GM12878 (cell line): ENCODE results near the gene CD163.

ENCODE experiments used
- CBFB ChIP-seq: IDR thresholded peaks from 2 replicates; pipeline ENCODE4 v1.6.1; 2016; ENCODE audit warnings: antibody characterized with exemption, low read depth
- JUNB ChIP-seq: IDR thresholded peaks from 2 replicates; pipeline ENCODE4 v1.6.1; 2016; ENCODE audit warnings: antibody characterized with exemption, mild to moderate bottlenecking
- RFX5 ChIP-seq: IDR thresholded peaks from 2 replicates; pipeline ENCODE4 v1.6.1; 2011; ENCODE audit warnings: low read depth, low read length, improper control_type of control experiment
- SMC3 ChIP-seq: IDR thresholded peaks from 2 replicates; pipeline ENCODE4 v1.6.1; 2011; ENCODE audit warnings: low read length, improper control_type of control experiment, borderline replicate concordance
- TF ChIP-seq, protein P1 (sequence below): IDR thresholded peaks from 2 replicates; pipeline ENCODE4 v1.6.1; 2012; ENCODE audit warnings: mild to moderate bottlenecking, low read depth, low read length
- TF ChIP-seq, protein P2 (sequence below), 3 experiments: IDR thresholded peaks in 2 of 3; conservative IDR thresholded peaks in 1 of 3; 2 replicates each; pipeline ENCODE4 v1.5.1; 2011; ENCODE audit warnings: low read depth in 3 of 3, low read length in 3 of 3, mild to moderate bottlenecking in 3 of 3, control low read depth in 2 of 3, moderate library complexity in 2 of 3, inconsistent platforms in 1 of 3, mixed read lengths in 1 of 3; ENCODE audit not compliant: control insufficient read depth in 2 of 3, insufficient read depth in 1 of 3; ENCODE audit errors: extremely low read depth in 1 of 3

DNA sequence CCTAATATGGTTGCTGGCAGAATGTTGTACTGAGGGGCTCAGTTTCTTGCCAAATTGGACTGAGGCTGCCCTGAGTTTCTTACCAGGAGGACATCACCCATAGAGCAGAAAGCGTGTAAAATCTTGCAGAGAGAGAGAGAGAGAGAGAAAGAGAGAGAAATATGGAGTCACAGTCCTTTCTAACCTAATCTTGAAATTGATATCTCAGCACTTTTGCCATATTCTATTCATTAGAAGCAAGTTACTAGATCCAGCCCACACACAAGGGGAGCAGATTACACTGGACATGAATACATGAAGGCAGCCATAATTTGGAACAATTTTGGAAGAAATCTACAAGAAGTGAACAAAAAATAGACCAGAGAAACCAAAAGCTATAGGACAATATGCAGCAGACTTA lies 55.5 kb downstream of the CD163 start:
- TF ChIP-seq, protein P1, sequence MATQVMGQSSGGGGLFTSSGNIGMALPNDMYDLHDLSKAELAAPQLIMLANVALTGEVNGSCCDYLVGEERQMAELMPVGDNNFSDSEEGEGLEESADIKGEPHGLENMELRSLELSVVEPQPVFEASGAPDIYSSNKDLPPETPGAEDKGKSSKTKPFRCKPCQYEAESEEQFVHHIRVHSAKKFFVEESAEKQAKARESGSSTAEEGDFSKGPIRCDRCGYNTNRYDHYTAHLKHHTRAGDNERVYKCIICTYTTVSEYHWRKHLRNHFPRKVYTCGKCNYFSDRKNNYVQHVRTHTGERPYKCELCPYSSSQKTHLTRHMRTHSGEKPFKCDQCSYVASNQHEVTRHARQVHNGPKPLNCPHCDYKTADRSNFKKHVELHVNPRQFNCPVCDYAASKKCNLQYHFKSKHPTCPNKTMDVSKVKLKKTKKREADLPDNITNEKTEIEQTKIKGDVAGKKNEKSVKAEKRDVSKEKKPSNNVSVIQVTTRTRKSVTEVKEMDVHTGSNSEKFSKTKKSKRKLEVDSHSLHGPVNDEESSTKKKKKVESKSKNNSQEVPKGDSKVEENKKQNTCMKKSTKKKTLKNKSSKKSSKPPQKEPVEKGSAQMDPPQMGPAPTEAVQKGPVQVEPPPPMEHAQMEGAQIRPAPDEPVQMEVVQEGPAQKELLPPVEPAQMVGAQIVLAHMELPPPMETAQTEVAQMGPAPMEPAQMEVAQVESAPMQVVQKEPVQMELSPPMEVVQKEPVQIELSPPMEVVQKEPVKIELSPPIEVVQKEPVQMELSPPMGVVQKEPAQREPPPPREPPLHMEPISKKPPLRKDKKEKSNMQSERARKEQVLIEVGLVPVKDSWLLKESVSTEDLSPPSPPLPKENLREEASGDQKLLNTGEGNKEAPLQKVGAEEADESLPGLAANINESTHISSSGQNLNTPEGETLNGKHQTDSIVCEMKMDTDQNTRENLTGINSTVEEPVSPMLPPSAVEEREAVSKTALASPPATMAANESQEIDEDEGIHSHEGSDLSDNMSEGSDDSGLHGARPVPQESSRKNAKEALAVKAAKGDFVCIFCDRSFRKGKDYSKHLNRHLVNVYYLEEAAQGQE: no peak
- TF ChIP-seq CBFB (no peak), RFX5 (no peak), SMC3 (no peak), JUNB (no peak)
- TF ChIP-seq, protein P2, sequence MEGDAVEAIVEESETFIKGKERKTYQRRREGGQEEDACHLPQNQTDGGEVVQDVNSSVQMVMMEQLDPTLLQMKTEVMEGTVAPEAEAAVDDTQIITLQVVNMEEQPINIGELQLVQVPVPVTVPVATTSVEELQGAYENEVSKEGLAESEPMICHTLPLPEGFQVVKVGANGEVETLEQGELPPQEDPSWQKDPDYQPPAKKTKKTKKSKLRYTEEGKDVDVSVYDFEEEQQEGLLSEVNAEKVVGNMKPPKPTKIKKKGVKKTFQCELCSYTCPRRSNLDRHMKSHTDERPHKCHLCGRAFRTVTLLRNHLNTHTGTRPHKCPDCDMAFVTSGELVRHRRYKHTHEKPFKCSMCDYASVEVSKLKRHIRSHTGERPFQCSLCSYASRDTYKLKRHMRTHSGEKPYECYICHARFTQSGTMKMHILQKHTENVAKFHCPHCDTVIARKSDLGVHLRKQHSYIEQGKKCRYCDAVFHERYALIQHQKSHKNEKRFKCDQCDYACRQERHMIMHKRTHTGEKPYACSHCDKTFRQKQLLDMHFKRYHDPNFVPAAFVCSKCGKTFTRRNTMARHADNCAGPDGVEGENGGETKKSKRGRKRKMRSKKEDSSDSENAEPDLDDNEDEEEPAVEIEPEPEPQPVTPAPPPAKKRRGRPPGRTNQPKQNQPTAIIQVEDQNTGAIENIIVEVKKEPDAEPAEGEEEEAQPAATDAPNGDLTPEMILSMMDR (IDR thresholded peaks at IDR 0.05 in 2 of 3, conservative IDR thresholded peaks at IDR 0.05 in 1 of 3; ENCODE audit: control insufficient read depth in 2 of 3, extremely low read depth in 1 of 3, insufficient read depth in 1 of 3, low read depth in 3 of 3, low read length in 3 of 3): no peak
